ENCODE measurements around the gene CEBPE.
A peak's percentile ranks its signal among the peaks of the same experiment; 100 is the strongest.

The CEBPE gene

DNA sequence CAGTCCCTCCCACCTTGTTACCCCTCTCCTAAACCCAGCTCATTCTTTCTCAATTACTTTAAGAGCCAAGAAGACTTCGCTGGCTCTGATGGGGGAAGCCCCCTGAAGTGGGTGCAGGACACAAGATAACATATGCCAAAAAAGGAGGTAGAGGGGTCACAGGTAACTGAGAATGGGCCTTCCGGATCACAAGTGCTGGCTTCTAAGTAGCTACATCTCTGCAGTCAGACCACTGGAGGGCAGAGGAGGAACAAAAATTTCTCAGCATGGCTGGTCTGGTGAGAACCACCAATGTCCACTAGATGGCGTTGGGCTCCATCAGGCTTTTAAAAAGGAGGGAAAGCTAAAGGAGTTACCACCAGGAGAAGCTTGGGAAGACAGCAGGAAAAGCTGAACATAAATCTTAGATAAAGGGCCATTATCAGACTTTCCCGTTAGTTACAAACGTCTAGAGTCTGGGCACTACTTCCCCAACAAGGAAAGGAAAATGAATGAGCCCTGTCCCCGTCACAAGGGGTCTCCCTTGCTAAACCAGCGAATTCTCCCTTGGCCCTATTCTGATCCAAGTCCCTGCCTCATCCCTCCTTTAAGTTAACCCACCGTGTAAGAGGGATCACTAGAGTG, 50.2 kb downstream of the CEBPE start:
- DNase-seq (ENCODE audit: low read depth) = peak; percentile 90
- peak overlapping the region; percentile 20 for H3K4me3 ChIP-seq (ENCODE audit: low read depth, low read length)
- in situ Hi-C loops (cut with HindIII; ENCODE audit: low sequenced_read_pairs) = no loop called here
- TF ChIP-seq, protein P1, sequence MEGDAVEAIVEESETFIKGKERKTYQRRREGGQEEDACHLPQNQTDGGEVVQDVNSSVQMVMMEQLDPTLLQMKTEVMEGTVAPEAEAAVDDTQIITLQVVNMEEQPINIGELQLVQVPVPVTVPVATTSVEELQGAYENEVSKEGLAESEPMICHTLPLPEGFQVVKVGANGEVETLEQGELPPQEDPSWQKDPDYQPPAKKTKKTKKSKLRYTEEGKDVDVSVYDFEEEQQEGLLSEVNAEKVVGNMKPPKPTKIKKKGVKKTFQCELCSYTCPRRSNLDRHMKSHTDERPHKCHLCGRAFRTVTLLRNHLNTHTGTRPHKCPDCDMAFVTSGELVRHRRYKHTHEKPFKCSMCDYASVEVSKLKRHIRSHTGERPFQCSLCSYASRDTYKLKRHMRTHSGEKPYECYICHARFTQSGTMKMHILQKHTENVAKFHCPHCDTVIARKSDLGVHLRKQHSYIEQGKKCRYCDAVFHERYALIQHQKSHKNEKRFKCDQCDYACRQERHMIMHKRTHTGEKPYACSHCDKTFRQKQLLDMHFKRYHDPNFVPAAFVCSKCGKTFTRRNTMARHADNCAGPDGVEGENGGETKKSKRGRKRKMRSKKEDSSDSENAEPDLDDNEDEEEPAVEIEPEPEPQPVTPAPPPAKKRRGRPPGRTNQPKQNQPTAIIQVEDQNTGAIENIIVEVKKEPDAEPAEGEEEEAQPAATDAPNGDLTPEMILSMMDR (IDR thresholded peaks at IDR 0.05; ENCODE audit: low read depth, low read length, missing control alignments) = peak; percentile 100

DNA sequence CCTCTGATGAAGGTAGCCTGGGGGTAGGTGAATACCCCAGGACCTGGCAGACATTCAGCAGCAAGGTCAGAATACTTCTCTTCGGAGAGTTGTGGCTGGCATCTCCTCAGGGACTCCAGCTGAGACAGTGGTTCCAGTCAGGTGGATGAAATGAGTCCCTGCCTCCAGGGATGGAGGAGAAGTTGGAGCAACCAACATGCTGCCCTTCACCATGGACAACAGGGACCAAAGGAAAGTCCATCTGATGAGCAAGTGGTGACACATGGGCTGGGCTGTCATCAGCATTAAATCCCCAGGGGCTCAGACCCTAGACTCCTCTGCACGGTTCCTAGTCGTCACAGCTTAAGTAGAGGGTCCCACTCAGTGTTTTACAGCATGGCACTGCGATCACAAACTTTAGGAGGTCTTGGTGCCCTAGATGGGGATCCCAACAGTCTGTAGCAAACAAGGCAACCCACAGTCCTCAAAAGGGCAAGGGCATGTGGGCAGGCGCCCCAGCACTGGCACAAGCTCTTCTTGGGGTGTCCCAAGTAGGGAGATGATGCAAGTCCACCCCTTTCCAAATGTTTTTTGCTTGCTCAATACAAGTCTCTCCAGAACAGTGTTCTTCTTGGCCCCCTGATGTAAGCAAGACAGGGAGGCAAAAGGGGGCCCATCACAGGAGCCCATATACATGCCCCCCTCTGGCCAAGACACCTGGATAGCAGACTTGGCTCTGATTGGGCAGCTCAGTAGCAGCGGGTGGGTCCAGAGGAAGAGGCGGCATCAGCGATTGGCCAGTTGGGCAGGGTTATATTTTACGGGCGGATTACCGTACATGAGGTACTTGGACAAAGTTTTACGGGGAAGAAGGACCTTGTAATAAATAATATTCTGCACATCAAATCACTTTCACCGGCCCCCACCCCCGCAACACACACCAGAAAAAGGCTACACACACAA, 50.9 kb downstream of the CEBPE start:
- in situ Hi-C loops (cut with HindIII; ENCODE audit: low sequenced_read_pairs) = no loop called here
- no peak for DNase-seq (ENCODE audit: low read depth)
- peak overlapping the region; percentile 20 for H3K4me3 ChIP-seq (ENCODE audit: low read depth, low read length)
- TF ChIP-seq, protein P1 (IDR thresholded peaks at IDR 0.05; ENCODE audit: low read depth, low read length, missing control alignments) = no peak
